ENCODE results near the gene FANCM.

The FANCM gene

GRCh38 chr14:45177076-45177475 lies 41.3 kb downstream of the FANCM start:
- no peak for DNase-seq (ENCODE audit: insufficient read length, low spot score)
- no peak for TF ChIP-seq POU2F2 (IDR thresholded peaks at IDR 0.05; ENCODE audit: low read depth, low read length)
- TF ChIP-seq PAX5 (IDR thresholded peaks at IDR 0.05; ENCODE audit: insufficient read depth, low read length, severe bottlenecking): no peak
- TF ChIP-seq TAF1 (IDR thresholded peaks at IDR 0.05; ENCODE audit: low read depth, low read length): no peak
- no peak for TF ChIP-seq SPI1 (IDR thresholded peaks at IDR 0.05; ENCODE audit: low read depth, low read length)
- TF ChIP-seq POLR2AphosphoS5 (IDR thresholded peaks at IDR 0.05; ENCODE audit: low read depth, low read length): no peak
- TF ChIP-seq POLR2A (IDR thresholded peaks at IDR 0.05; ENCODE audit: low read depth, low read length): no peak
- FAIRE-seq: no peak

- FAIRE-seq (no peak), DNase-seq (ENCODE audit: insufficient read length, low spot score) (no peak)
- TF ChIP-seq POU2F2 (IDR thresholded peaks at IDR 0.05; ENCODE audit: low read depth, low read length) (no peak), PAX5 (IDR thresholded peaks at IDR 0.05; ENCODE audit: insufficient read depth, low read length, severe bottlenecking) (no peak), SPI1 (IDR thresholded peaks at IDR 0.05; ENCODE audit: low read depth, low read length) (no peak), POLR2A (IDR thresholded peaks at IDR 0.05; ENCODE audit: low read depth, low read length) (no peak), POLR2AphosphoS5 (IDR thresholded peaks at IDR 0.05; ENCODE audit: low read depth, low read length) (no peak), TAF1 (IDR thresholded peaks at IDR 0.05; ENCODE audit: low read depth, low read length) (no peak)
Measured at GRCh38 chr14:45181329-45181728, 45.6 kb downstream of the FANCM start.

GRCh38 chr14:45181806-45182205 lies 46.1 kb downstream of the FANCM start:
- TF ChIP-seq POU2F2 (IDR thresholded peaks at IDR 0.05; ENCODE audit: low read depth, low read length) (no peak), SPI1 (IDR thresholded peaks at IDR 0.05; ENCODE audit: low read depth, low read length) (no peak), TAF1 (IDR thresholded peaks at IDR 0.05; ENCODE audit: low read depth, low read length) (no peak), POLR2A (IDR thresholded peaks at IDR 0.05; ENCODE audit: low read depth, low read length) (no peak), POLR2AphosphoS5 (IDR thresholded peaks at IDR 0.05; ENCODE audit: low read depth, low read length) (no peak), PAX5 (IDR thresholded peaks at IDR 0.05; ENCODE audit: insufficient read depth, low read length, severe bottlenecking) (no peak)
- DNase-seq (ENCODE audit: insufficient read length, low spot score): no peak
- FAIRE-seq: no peak

- TF ChIP-seq SPI1 (IDR thresholded peaks at IDR 0.05; ENCODE audit: low read depth, low read length) (no peak), POLR2A (IDR thresholded peaks at IDR 0.05; ENCODE audit: low read depth, low read length) (no peak), PAX5 (IDR thresholded peaks at IDR 0.05; ENCODE audit: insufficient read depth, low read length, severe bottlenecking) (no peak), POLR2AphosphoS5 (IDR thresholded peaks at IDR 0.05; ENCODE audit: low read depth, low read length) (no peak), POU2F2 (IDR thresholded peaks at IDR 0.05; ENCODE audit: low read depth, low read length) (no peak), TAF1 (IDR thresholded peaks at IDR 0.05; ENCODE audit: low read depth, low read length) (no peak)
- no peak for DNase-seq (ENCODE audit: insufficient read length, low spot score)
- FAIRE-seq: no peak
Measured at GRCh38 chr14:45185100-45185814, 49.5 kb downstream of the FANCM start.

GRCh38 chr14:45194964-45195363 lies 59.2 kb downstream of the FANCM start:
- FAIRE-seq (no peak), DNase-seq (ENCODE audit: insufficient read length, low spot score) (no peak)
- TF ChIP-seq POU2F2 (IDR thresholded peaks at IDR 0.05; ENCODE audit: low read depth, low read length) (no peak), POLR2A (IDR thresholded peaks at IDR 0.05; ENCODE audit: low read depth, low read length) (no peak), POLR2AphosphoS5 (IDR thresholded peaks at IDR 0.05; ENCODE audit: low read depth, low read length) (no peak), PAX5 (IDR thresholded peaks at IDR 0.05; ENCODE audit: insufficient read depth, low read length, severe bottlenecking) (no peak), SPI1 (IDR thresholded peaks at IDR 0.05; ENCODE audit: low read depth, low read length) (no peak), TAF1 (IDR thresholded peaks at IDR 0.05; ENCODE audit: low read depth, low read length) (no peak)

GRCh38 chr14:45198551-45198950 lies 62.8 kb downstream of the FANCM start:
- no peak for DNase-seq (ENCODE audit: insufficient read length, low spot score)
- no peak for FAIRE-seq
- no peak for TF ChIP-seq POLR2A (IDR thresholded peaks at IDR 0.05; ENCODE audit: low read depth, low read length)

GRCh38 chr14:45199230-45199629 lies 63.5 kb downstream of the FANCM start:
- FAIRE-seq (peak; percentile 16), DNase-seq (ENCODE audit: insufficient read length, low spot score) (no peak)
- TF ChIP-seq POLR2AphosphoS5 (IDR thresholded peaks at IDR 0.05; ENCODE audit: low read depth, low read length) (no peak), TAF1 (IDR thresholded peaks at IDR 0.05; ENCODE audit: low read depth, low read length) (no peak), POU2F2 (IDR thresholded peaks at IDR 0.05; ENCODE audit: low read depth, low read length) (no peak), SPI1 (IDR thresholded peaks at IDR 0.05; ENCODE audit: low read depth, low read length) (no peak)

- TF ChIP-seq TAF1 (IDR thresholded peaks at IDR 0.05; ENCODE audit: low read depth, low read length): no peak
- TF ChIP-seq POLR2A (IDR thresholded peaks at IDR 0.05; ENCODE audit: low read depth, low read length): no peak
- no peak for TF ChIP-seq POLR2AphosphoS5 (IDR thresholded peaks at IDR 0.05; ENCODE audit: low read depth, low read length)
- TF ChIP-seq SPI1 (IDR thresholded peaks at IDR 0.05; ENCODE audit: low read depth, low read length): no peak
- TF ChIP-seq POU2F2 (IDR thresholded peaks at IDR 0.05; ENCODE audit: low read depth, low read length): no peak
- no peak for TF ChIP-seq PAX5 (IDR thresholded peaks at IDR 0.05; ENCODE audit: insufficient read depth, low read length, severe bottlenecking)
- no peak for DNase-seq (ENCODE audit: insufficient read length, low spot score)
- peak; percentile 67 for FAIRE-seq
Measured at GRCh38 chr14:45201905-45202304, 66.2 kb downstream of the FANCM start.

GRCh38 chr14:45204241-45204640 lies 68.5 kb downstream of the FANCM start:
- no peak for DNase-seq (ENCODE audit: insufficient read length, low spot score)
- FAIRE-seq: no peak
- TF ChIP-seq PAX5 (IDR thresholded peaks at IDR 0.05; ENCODE audit: insufficient read depth, low read length, severe bottlenecking) (no peak), SPI1 (IDR thresholded peaks at IDR 0.05; ENCODE audit: low read depth, low read length) (no peak), TAF1 (IDR thresholded peaks at IDR 0.05; ENCODE audit: low read depth, low read length) (no peak), POLR2AphosphoS5 (IDR thresholded peaks at IDR 0.05; ENCODE audit: low read depth, low read length) (no peak), POU2F2 (IDR thresholded peaks at IDR 0.05; ENCODE audit: low read depth, low read length) (no peak), POLR2A (IDR thresholded peaks at IDR 0.05; ENCODE audit: low read depth, low read length) (no peak)

GRCh38 chr14:45210159-45210558 lies 74.4 kb downstream of the FANCM start:
- TF ChIP-seq SPI1 (IDR thresholded peaks at IDR 0.05; ENCODE audit: low read depth, low read length): no peak
- TF ChIP-seq PAX5 (IDR thresholded peaks at IDR 0.05; ENCODE audit: insufficient read depth, low read length, severe bottlenecking): no peak
- no peak for TF ChIP-seq POLR2AphosphoS5 (IDR thresholded peaks at IDR 0.05; ENCODE audit: low read depth, low read length)
- no peak for TF ChIP-seq POU2F2 (IDR thresholded peaks at IDR 0.05; ENCODE audit: low read depth, low read length)
- no peak for TF ChIP-seq TAF1 (IDR thresholded peaks at IDR 0.05; ENCODE audit: low read depth, low read length)
- TF ChIP-seq POLR2A (IDR thresholded peaks at IDR 0.05; ENCODE audit: low read depth, low read length): no peak
- FAIRE-seq: no peak
- DNase-seq (ENCODE audit: insufficient read length, low spot score): no peak

All from GM12891 (cell line).